GM10847 (cell line): ENCODE measurements around the gene HPGDS.

Experiments
- POLR2A ChIP-seq: IDR thresholded peaks from 2 replicates; pipeline ENCODE4 v1.6.1; 2011; ENCODE audit not compliant: insufficient read length; ENCODE audit errors: extremely low read depth

Gene HPGDS

GRCh38 chr4:94359221-94359620 lies 16.6 kb upstream of the HPGDS start:
- TF ChIP-seq POLR2A: no peak

DNA sequence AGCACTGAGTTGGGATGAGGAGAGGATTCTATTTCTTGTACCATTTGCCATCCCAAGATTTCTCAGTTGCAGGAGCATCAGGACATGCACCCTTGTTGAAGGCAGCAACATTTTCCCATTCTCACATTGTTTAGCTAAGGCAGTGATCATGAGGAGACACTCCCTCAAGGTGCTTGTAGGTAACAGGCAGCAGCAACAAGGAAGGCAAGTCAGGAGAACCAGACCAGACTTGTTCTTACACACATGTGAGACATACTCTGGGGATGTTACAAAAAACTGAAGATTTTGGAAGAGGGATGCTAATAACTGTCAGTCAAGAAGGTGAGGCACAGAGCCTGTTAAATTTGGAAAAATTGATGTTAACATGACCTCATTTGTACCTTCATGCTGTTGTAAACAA lies 15.5 kb upstream of the HPGDS start:
- TF ChIP-seq POLR2A: no peak

DNA sequence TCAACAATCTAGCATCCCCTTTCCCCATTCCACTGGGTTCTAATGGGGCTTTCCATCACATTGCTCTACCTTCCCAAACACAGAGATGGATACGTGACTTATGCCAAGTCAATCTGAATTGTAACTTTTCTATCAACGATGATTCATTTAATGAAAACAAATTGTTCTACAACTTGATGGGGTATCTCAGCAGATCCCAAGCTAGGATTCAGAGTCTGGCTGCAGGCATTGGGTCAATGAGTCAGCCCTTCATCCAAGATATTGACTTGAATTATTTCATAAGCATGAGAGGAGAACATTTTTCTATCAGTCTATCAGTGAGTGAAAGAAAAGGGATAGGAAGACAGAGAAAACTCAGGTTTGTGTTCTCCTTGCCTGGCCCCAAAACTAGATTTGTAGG lies 15.0 kb upstream of the HPGDS start:
- TF ChIP-seq POLR2A: no peak

DNA sequence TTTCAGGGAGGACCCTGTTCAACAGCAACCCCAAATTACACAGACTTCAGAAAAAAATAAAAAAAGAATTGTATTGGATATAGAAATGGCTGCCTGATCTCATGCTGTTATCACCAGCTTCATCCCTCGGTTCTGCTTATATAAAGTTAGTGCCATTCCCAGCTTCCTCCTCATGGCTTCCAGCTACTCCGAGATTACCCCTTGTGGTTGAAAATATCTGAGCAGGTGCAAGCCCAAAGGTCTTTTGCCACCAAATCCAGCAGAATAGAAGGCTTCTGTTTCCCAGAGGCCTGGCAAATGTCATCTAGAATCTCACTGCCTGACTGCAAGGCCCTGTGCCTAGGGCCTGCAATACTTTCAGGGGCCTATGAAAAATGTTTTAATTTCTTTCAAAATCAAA lies 13.8 kb upstream of the HPGDS start:
- no peak for TF ChIP-seq POLR2A

DNA sequence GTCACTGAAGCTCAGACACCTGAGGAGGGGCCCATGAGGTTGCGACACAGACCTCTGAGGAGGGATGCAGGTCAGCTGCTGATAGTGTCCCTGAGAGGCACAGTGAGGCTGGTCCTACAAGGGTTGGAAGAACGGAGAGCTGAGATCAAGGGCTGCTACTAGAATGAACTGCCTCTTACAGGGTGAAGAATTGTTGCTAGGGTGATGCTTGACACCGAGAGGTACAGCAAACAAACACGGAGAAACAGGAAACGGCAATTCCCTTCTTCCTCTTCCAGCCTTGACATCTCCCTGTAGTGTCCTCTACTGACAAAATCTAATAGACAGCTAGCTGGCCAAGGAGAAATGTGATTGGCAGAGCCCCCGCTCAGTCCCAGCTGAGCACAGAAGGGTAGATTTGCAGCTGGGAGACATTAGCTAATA lies 11.8 kb upstream of the HPGDS start:
- no peak for TF ChIP-seq POLR2A

GRCh38 chr4:94352996-94353395 lies 10.4 kb upstream of the HPGDS start:
- no peak for TF ChIP-seq POLR2A

- no peak for TF ChIP-seq POLR2A
These were observed 9.5 kb upstream of the HPGDS start for GRCh38 chr4:94352163-94352562.

DNA sequence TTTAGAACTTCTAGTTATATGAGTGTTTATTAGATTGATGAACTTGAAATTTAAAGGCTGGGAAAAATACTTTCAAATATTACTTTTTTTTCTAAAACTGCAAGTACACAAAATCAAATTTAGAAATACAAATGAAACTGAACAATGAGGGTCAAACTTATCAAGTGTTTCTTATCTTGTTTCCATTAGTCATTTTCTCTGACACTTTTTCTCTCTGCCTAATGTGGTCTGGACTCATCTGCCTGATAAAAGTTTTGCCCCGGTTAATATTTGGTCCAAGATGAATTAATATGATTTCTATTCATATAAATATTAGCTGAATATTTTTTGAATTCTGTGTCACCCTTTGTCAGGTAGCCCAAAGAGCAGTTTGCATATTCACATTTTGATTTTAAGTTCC lies 8.7 kb upstream of the HPGDS start:
- TF ChIP-seq POLR2A: no peak

- TF ChIP-seq POLR2A: no peak
These were observed 7.5 kb upstream of the HPGDS start for GRCh38 chr4:94350095-94350494.

GRCh38 chr4:94349193-94349592 lies 6.6 kb upstream of the HPGDS start:
- TF ChIP-seq POLR2A: no peak

GRCh38 chr4:94348666-94349065 lies 6.0 kb upstream of the HPGDS start:
- no peak for TF ChIP-seq POLR2A

DNA sequence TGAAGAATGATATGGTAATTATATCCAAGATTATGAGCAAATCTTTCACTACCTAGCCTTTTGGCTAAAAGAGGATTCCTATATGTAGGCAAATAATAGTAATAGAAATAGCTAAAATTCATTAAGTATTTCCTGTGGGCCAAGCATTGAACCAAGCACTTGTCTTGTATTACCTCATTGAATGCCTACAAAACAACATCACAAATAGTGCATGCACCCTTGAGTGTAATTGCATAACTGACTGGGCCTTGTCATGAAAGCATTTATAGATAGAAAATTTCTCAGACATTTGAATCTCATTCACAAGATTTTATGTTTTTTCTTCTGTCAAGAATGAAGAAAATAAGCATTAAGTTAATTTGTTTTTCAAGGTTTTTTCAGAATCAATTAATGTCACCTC lies 3.9 kb upstream of the HPGDS start:
- no peak for TF ChIP-seq POLR2A

- TF ChIP-seq POLR2A: no peak
These were observed 3.3 kb upstream of the HPGDS start for GRCh38 chr4:94345969-94346368.

- TF ChIP-seq POLR2A: no peak
These were observed 2.6 kb upstream of the HPGDS start for GRCh38 chr4:94345266-94345665.

DNA sequence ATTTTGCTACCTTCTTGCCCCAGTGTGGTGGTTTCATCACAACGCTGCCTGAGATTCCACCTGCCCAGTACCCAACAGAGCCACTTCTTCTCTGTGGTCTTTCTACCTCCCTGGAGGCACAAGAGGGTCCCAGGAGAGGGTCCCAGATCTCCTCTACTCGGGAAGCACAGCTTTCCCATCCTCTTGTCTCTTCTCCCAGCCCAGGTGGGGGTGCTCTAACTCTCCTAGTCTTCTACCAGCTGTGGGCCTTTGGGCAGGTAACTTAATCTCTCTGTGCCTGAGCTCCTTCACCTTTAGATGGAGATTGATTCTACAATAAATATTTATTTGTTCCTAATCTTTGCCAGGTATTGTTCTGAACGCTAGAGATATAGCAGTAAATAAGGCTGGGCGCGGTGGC lies 1.8 kb upstream of the HPGDS start:
- no peak for TF ChIP-seq POLR2A

GRCh38 chr4:94341481-94342370 lies 910 bp downstream of the HPGDS start:
- TF ChIP-seq POLR2A: no peak

GRCh38 chr4:94339779-94340178 lies 2.9 kb downstream of the HPGDS start:
- TF ChIP-seq POLR2A: no peak
